Nephron progenitor cell (in vitro differentiated cells): ENCODE results near the gene GMDS.

Experiments used
- DNase-seq: peaks from one replicate; pipeline ENCODE4 v3.0.0; 2021
- H3K27ac Mint-ChIP-seq: 2 replicates; pipeline ENCODE4 v1.8.0; 2021; ENCODE audit warnings: mild to moderate bottlenecking, moderate library complexity, mixed read lengths
- H3K27me3 Mint-ChIP-seq: 2 replicates; pipeline ENCODE4 v1.8.0; 2021; ENCODE audit warnings: mild to moderate bottlenecking, low read depth, mixed read lengths; ENCODE audit not compliant: poor library complexity
- H3K36me3 Mint-ChIP-seq: 2 replicates; pipeline ENCODE4 v1.8.0; 2021; ENCODE audit warnings: low read depth, mixed read lengths
- H3K4me1 Mint-ChIP-seq: 2 replicates; pipeline ENCODE4 v1.8.0; 2021; ENCODE audit warnings: mixed read lengths
- H3K4me3 Mint-ChIP-seq: 2 replicates; pipeline ENCODE4 v1.8.0; 2021; ENCODE audit warnings: mild to moderate bottlenecking, moderate library complexity, mixed read lengths
- H3K9me3 Mint-ChIP-seq: 2 replicates; pipeline ENCODE4 v1.8.0; 2021; ENCODE audit warnings: mild to moderate bottlenecking, moderate library complexity, mixed read lengths
- TF ChIP-seq, protein P1 (sequence below): fragments of 200-600 bp; sonication (generic); IDR thresholded peaks from 2 replicates; pipeline ENCODE4 v1.5.0; 2021; ENCODE audit warnings: antibody characterized with exemption

The GMDS gene

DNA sequence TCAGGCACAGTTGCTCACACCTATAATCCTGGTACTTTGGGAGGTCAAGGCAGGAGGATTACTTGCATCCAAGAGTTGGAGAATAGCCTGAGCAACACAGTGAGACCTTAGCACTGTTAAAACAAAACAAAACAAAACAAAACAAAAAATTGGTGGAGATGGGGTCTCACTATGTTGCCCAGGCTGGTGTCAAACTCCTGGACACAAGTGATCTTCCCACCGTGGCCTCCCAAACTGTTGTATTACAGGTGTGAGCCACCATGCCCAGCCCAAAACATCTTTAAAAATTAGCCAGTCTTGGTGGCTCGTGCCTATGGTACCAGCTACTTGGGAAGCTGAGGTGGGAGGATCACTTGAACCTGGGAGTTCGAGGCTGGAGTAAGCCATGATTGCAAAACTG, 120.2 kb downstream of the GMDS start:
- Mint-ChIP-seq H3K27ac (no peak overlapping the region), H3K4me3 (no peak overlapping the region), H3K36me3 (no peaks in the 10 kb centered on the region), H3K9me3 (peaks cover 3% of the 10 kb centered on the region), H3K4me1 (peaks cover 19% of the 10 kb centered on the region), H3K27me3 (peaks cover 6% of the 10 kb centered on the region)
- TF ChIP-seq, protein P1, sequence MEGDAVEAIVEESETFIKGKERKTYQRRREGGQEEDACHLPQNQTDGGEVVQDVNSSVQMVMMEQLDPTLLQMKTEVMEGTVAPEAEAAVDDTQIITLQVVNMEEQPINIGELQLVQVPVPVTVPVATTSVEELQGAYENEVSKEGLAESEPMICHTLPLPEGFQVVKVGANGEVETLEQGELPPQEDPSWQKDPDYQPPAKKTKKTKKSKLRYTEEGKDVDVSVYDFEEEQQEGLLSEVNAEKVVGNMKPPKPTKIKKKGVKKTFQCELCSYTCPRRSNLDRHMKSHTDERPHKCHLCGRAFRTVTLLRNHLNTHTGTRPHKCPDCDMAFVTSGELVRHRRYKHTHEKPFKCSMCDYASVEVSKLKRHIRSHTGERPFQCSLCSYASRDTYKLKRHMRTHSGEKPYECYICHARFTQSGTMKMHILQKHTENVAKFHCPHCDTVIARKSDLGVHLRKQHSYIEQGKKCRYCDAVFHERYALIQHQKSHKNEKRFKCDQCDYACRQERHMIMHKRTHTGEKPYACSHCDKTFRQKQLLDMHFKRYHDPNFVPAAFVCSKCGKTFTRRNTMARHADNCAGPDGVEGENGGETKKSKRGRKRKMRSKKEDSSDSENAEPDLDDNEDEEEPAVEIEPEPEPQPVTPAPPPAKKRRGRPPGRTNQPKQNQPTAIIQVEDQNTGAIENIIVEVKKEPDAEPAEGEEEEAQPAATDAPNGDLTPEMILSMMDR = no peak
- DNase-seq = no peak

- DNase-seq = no peak
- peaks cover 10% of the 10 kb centered on the region for H3K4me1 Mint-ChIP-seq
- no peak overlapping the region for H3K4me3 Mint-ChIP-seq
- H3K36me3 Mint-ChIP-seq = no peaks in the 10 kb centered on the region
- no peak overlapping the region for H3K27ac Mint-ChIP-seq
- TF ChIP-seq, protein P1 = no peak
- H3K27me3 Mint-ChIP-seq = peaks cover 6% of the 10 kb centered on the region
- H3K9me3 Mint-ChIP-seq = peaks cover 3% of the 10 kb centered on the region
Observed at GRCh38 chr6:2124260-2124709, 121.1 kb downstream of the GMDS start.

- TF ChIP-seq, protein P1 = no peak
- peaks cover 3% of the 10 kb centered on the region for H3K9me3 Mint-ChIP-seq
- H3K4me3 Mint-ChIP-seq = no peak overlapping the region
- H3K4me1 Mint-ChIP-seq = no peaks in the 10 kb centered on the region
- H3K27me3 Mint-ChIP-seq = peaks cover 6% of the 10 kb centered on the region
- no peak overlapping the region for H3K27ac Mint-ChIP-seq
- no peaks in the 10 kb centered on the region for H3K36me3 Mint-ChIP-seq
- DNase-seq = no peak
Observed at GRCh38 chr6:2120912-2121311, 124.5 kb downstream of the GMDS start.

GRCh38 chr6:2119275-2119674, 126.1 kb downstream of the GMDS start:
- no peak overlapping the region for H3K27ac Mint-ChIP-seq
- no peak for DNase-seq
- H3K4me1 Mint-ChIP-seq = no peaks in the 10 kb centered on the region
- H3K27me3 Mint-ChIP-seq = peaks cover 6% of the 10 kb centered on the region
- TF ChIP-seq, protein P1 = no peak
- H3K9me3 Mint-ChIP-seq = peaks cover 3% of the 10 kb centered on the region
- H3K36me3 Mint-ChIP-seq = no peaks in the 10 kb centered on the region
- H3K4me3 Mint-ChIP-seq = no peak overlapping the region

DNA sequence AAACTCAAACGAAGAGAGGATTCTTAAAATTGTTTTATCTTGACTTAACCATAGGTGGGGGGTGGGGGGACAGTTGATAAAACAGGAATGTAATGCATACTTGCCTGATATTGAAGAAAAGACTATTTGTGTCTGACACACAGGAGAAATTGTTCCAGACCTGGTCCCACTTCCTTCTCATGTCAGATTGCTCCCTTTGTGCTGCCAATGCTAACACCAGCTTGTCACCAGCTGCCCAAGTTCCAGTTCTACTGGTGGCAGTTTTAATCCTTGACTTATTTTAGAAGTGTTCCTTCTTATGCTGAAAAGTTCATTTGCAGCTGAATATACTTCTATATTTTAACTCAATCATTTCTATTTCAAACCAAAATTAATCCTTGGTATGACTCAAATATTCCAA, 127.3 kb downstream of the GMDS start:
- Mint-ChIP-seq H3K9me3 (peaks cover under 1% of the 10 kb centered on the region), H3K4me1 (no peaks in the 10 kb centered on the region), H3K4me3 (no peak overlapping the region), H3K27ac (no peak overlapping the region), H3K27me3 (peaks cover 6% of the 10 kb centered on the region), H3K36me3 (no peaks in the 10 kb centered on the region)
- DNase-seq = no peak
- TF ChIP-seq, protein P1 = no peak

DNA sequence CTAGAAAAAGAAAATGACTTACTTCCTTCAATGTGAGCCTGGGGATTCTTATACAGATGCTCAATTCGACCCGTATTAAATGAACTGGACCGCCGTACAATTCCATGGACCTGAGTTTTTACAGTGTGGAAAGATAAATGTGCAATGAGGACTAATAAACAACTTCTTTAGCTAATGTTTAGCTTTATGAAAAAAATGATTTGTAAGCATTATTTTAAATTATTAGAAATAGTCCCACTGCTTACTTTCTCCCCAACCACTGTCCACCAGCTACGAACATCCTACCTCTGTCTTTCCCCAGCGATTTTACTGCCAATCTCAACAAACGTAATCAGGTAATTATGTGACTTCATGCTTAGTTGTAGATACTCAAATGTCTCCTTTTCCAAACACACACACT, 128.0 kb downstream of the GMDS start:
- Mint-ChIP-seq H3K27me3 (peaks cover 6% of the 10 kb centered on the region), H3K4me3 (no peak overlapping the region), H3K4me1 (no peaks in the 10 kb centered on the region), H3K36me3 (no peaks in the 10 kb centered on the region), H3K27ac (no peak overlapping the region), H3K9me3 (no peaks in the 10 kb centered on the region)
- TF ChIP-seq, protein P1 = no peak
- DNase-seq = no peak
